ENCODE results near the gene SHF. TPM values are rescaled to one million over a fixed set of nuclear protein-coding genes. Genes with fewer than 3 reads are reported as not detected.
"Not testable (repeated sequence)": the region's sequence is repeated elsewhere in the genome, so short reads cannot be mapped to it uniquely, and the experiment has no call there.

Gene SHF
- total and polyA plus RNA-seq, 2 of the 4 experiments (the other 2 are of a cell fraction) = 1.8 to 3.5 TPM

GRCh38 chr15:45236806-45237205 lies 49.0 kb upstream of the SHF start:
- H3K27me3 ChIP-seq (ENCODE audit: control insufficient read depth, insufficient read depth, low read length); H2AK5ac ChIP-seq (ENCODE audit: low read depth, low read length); H3K27ac ChIP-seq (ENCODE audit: insufficient read depth, low read length); H3K4me1 ChIP-seq (ENCODE audit: control insufficient read depth, insufficient read depth, low read length); intact Hi-C loops (cut with micrococcal nuclease); dilution Hi-C loops (cut with HindIII; ENCODE audit: low sequenced_read_pairs, unreplicated experiment); H4K20me1 ChIP-seq (ENCODE audit: insufficient read depth, low read length); H2AK9ac ChIP-seq (replicated peaks; ENCODE audit: low read depth, low read length, poor library complexity); H3K56ac ChIP-seq (ENCODE audit: extremely low read depth, insufficient read depth, low read length); H3K14ac ChIP-seq (replicated peaks; ENCODE audit: low read depth, low read length); H4K5ac ChIP-seq (ENCODE audit: low read depth, low read length); H3K4ac ChIP-seq (ENCODE audit: low read depth, low read length); H2BK20ac ChIP-seq (ENCODE audit: low read depth, low read length); H3K9me3 ChIP-seq (ENCODE audit: control insufficient read depth, insufficient read depth, low read length); H3K9ac ChIP-seq (ENCODE audit: low read depth, low read length); H2BK15ac ChIP-seq (ENCODE audit: low read depth, low read length); H3K36me3 ChIP-seq (ENCODE audit: control insufficient read depth, insufficient read depth, low read length); CTCF ChIA-PET; H4K8ac ChIP-seq (ENCODE audit: low read depth in 2 of 2, low read length in 2 of 2); H3K4me2 ChIP-seq (ENCODE audit: low read depth, low read length); in situ Hi-C loops (cut with MboI; ENCODE audit: low sequenced_read_pairs); H3K9me1 ChIP-seq (ENCODE audit: insufficient read depth, low read length); BruUV-seq (replicated peaks); H2AFZ ChIP-seq (replicated peaks; ENCODE audit: low read length, poor library complexity); H4K91ac ChIP-seq (ENCODE audit: insufficient read depth, low read depth, low read length); H3K79me1 ChIP-seq (ENCODE audit: low read depth in 1 of 2, low read length in 2 of 2); H2BK5ac ChIP-seq (ENCODE audit: low read depth, low read length, poor library complexity, severe bottlenecking); H3K23ac ChIP-seq (ENCODE audit: low read depth, low read length); DNase-seq; POLR2A ChIA-PET (ENCODE audit: unreplicated experiment); H3K4me3 ChIP-seq (ENCODE audit: insufficient read depth, low read depth, low read length); ATAC-seq (ENCODE audit: low read depth); H2BK120ac ChIP-seq (ENCODE audit: low read depth, low read length); H3K18ac ChIP-seq (ENCODE audit: low read depth, low read length): not testable (repeated sequence)
- WGBS, 2 experiments (ENCODE audit: extremely low coverage in 2 of 2, insufficient read length in 1 of 2) = no CpG with 5 or more reads among the region's 6 CpGs
